Right ventricle myocardium inferior (tissue), 1 donor: ENCODE results near the gene LHFPL3. TPM values are rescaled to one million over a fixed set of nuclear protein-coding genes. Genes with fewer than 3 reads are reported as not detected.
"Not testable (repeated sequence)": the region's sequence is repeated elsewhere in the genome, so short reads cannot be mapped to it uniquely, and the experiment has no call there.

Experiments used
- ATAC-seq: fragments of 200-7000 bp; cut with Tn5 transposase; one replicate; pipeline ENCODE4 v1.9.1; 2020; ENCODE audit warnings: mild to moderate bottlenecking, moderate library complexity
- DNase-seq: peaks from one replicate; pipeline ENCODE4 v3.0.0; 2021; ENCODE audit errors: missing footprints
- intact Hi-C: fragments of 100-400 bp; cut with DNase I; formaldehyde crosslinking; loops from one replicate; pipeline ENCODE4 v1.11.0; 2022
- total RNA-seq: library from RNA; stranded (reverse); fragmentation: NEBNext Ultra II Directional; extraction: Animal tissue kit (Norgen Biotek cat#: 25700); gene quantifications from one replicate; pipeline ENCODE4 v1.2.1, GENCODE V29; 2021
- donor health status: DM: no; HTN: yes; CAD: no; lungs with severe emphysema.

LHFPL3 gene
- total RNA-seq, 1 donor from 2014 or later: not detected

DNA sequence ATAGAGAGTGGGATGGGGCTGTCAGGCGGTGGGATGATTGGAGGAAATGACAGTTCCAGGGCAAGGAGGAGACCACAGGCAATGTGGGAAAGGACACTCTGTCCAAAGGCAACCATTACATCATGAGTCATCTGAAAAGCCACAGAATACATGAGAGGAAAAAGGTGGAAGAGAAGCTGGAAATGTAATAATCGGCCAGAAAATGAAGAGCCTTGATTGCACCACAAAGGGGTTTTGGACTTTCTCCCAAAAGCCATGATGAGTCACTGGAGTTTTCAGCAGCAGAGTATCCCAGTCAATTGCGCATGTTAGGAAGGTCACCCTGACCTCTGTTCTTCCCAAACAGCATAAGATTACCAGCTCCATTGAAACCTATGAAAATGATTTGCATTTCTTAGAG lies 222.0 kb downstream of the LHFPL3 start:
- ATAC-seq (no peak), DNase-seq (no peak)
- intact Hi-C loops: no loop called here

DNA sequence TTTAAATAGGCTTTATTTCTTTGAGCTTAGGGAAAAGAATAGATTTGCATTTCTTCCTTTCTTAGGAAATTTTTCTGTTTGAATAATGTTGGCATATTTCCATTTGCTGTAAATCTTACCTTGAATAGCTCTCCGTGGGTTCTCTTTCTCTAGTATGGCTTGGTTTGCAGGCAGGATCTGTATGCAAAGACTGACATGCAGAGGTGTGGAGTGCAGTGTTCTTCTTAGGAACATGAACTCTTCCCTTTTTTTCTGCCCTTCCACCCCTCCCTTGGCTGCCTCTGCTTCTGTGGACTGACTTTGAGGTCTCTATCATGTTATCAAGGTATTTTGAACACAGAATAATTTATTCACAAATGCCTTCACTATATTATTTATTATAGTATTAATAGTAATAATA lies 222.8 kb downstream of the LHFPL3 start:
- DNase-seq: no peak
- intact Hi-C loops: no loop called here
- no peak for ATAC-seq

DNA sequence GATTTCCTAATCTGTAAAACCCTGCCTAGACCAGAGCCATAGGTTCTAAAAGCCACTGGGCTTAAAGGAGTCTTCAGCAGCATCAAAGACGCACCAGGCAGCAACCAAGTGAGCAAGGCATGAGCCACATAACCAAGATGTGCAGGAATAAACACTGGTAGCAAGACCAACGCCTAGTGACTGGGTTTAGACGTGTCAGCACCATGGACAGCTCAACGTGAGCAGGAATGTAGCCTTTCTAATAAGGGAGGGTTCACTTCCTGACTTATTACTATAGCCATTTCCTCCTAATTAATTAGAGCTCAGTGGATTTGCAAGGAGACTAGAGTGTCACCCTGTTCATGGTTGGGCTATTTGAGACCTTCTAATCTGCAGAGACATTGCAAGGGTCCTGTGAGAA lies 223.7 kb downstream of the LHFPL3 start:
- no peak for ATAC-seq
- intact Hi-C loops: no loop called here
- no peak for DNase-seq

DNA sequence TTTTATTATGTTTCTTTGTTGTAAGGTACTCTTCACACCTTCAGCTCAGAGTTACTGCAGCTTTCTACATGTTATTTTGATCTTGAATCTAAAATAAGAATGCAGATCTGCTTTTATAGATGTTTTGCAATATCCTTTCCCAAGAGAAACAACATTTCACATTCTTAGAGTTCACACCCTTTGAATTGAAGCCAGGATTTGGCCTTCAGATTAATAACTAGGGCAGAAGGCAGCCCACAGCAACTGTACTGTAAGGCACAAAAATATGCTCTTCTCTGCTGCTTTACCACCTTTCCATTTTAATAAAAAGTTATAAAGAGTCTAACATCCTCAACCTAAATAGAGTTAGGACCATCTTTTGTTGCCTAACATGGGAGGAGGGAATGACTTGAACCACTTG lies 224.7 kb downstream of the LHFPL3 start:
- intact Hi-C loops: no loop called here
- ATAC-seq: no peak
- DNase-seq: no peak

DNA sequence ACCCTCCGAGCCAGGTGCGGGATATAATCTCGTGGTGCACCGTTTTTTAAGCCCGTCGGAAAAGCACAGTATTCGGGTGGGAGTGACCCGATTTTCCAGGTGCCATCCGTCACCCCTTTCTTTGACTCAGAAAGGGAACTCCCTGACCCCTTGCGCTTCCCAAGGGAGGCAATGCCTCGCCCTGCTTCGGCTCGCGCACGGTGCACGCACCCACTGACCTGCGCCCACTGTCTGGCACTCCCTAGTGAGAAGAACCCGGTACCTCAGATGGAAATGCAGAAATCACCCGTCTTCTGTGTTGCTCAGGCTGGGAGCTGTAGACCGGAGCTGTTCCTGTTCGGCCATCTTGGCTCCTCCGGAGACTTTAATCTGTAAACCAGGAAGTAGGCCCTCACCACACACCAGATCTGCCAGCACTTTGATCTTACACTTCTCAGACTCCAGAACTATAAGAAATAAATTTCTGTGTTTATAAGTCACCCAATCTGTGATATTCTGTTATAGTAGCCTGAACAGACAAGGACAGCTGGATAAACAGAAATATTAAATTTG lies 235.0 kb downstream of the LHFPL3 start:
- intact Hi-C loops, DNase-seq, ATAC-seq: not testable (repeated sequence)

DNA sequence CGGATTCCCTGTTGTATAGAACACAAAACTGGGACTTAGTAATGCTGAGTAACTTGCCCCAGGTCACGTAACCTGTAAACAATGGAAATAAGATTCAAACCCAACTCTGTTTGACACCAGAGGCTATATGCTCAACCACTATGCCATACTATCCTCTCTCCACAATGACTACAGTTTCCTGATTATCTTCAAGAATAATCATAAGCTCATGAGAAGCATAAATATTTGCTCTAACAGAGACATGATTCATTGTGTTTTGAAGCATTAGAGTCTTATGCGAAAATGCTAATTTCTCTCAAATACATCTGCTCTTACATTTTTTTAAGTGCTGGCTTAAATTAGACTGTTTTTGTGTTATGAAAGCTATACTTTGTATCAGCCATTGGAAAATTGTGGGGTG lies 241.3 kb downstream of the LHFPL3 start:
- intact Hi-C loops: no loop called here
- no peak for DNase-seq
- no peak for ATAC-seq

DNA sequence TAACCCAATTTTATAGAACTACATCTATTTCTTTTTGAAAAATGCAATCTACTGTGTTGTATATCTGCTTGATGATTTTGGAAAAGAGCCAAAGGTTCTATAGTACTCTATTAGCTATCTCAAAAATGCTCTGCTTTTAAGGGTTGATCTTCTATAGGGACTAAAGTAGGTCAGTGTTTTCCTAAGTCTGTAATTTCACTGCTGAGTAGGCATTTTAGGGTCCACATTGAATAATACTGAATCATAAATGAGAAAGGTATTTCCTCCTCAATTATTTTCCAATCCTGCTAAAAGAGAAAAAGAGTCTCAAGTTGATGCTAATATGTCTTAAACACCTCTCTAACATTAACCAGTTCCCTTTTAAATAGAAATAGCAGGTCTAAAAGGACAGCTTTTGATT lies 244.2 kb downstream of the LHFPL3 start:
- intact Hi-C loops: no loop called here
- DNase-seq: no peak
- no peak for ATAC-seq

DNA sequence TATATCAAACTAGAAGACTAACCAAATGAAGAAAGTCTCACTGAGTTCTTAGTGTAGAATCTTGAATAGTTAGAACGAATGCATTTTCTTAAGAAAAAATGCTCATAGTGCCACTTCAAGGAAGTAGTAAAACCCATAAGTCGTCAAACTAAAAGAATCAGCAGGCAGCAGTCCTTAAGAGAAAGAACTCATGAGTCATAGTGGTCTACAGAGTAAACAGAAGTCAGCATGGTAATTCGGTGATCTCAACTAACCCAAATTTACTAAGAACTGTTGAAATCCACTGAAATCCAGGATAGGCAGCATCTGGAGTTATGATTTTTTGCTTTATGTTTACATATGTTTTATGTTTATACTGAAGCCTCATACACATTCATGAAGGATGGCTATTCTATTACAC lies 256.2 kb downstream of the LHFPL3 start:
- DNase-seq (no peak), ATAC-seq (no peak)
- intact Hi-C loops: no loop called here

DNA sequence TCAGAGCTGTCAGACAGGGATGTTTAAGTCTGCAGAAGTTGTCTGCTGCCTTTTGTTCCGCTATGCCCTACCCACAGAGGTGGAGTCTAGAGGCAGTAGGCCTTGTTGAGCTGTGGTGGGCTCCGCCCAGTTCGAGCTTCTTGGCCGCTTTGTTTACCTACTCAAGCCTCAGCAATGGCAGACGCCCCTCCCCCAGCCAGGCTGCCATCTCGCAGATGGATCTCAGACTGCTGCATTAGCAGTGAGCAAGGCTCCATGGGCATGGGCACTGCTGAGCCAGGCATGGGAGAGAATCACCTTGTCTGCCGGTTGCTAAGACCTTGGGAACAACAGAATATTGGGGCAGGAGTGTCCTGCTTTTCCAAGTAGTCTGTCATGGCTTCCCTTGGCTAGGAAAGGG lies 267.2 kb downstream of the LHFPL3 start:
- ATAC-seq, DNase-seq, intact Hi-C loops: not testable (repeated sequence)

DNA sequence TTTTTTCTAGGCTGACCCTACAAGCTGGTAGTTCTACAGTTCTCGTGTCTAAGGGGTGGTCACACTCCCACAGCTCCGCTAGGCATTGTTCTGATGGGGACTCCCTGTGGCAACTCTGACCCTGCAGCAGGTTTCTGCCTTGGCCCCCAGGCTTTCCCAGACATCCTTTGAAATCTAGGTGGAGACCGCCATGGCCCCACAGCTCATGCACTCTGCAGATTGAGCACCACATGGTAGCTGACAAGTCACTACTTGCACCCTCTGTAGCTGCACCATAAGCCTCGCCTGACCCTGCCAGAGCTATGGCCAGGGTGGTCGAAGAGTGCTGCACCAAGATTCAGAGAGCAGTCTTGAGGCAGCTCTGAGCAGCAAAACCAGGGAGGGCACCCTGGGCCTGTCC lies 275.6 kb downstream of the LHFPL3 start:
- DNase-seq: no peak
- intact Hi-C loops: no loop called here
- ATAC-seq: no peak

DNA sequence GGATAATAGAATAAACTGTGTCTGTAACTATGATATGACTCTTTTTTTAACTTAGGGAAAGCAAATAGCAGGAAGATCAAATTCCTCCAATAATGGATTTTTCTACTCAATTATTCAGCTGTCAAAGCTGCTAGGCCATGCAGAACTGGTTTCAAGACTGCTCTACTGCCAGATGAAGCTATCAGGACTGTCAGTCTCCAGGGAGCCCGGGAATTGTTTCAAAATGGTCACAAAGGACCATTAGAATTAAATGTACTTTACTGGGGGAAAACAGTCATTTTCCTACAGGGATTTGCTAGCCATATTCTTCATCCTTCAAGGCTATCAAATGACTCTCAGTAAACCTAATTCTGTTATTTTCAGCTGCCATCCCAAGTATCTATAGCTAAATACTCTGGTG lies 276.3 kb downstream of the LHFPL3 start:
- no peak for DNase-seq
- ATAC-seq: no peak
- intact Hi-C loops: no loop called here

DNA sequence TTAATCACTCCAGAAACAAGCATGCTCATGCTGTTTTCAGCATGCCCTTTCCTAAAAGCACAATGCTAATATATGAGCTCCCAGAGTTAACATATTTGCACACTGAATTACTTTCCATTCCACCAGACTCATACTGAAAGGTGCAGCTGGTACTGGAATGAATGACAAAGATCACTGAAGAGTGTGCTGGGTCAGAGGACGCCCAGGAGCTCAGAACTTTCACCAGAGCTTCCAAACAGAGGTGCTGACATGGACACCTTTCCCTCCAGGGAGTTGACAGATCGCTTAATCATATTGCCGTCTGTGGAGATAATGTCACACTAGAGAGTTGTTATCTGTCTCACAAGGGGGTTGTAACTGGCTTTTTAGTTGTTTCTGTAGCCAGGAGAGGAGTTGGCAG lies 292.9 kb downstream of the LHFPL3 start:
- ATAC-seq (no peak), DNase-seq (no peak)
- intact Hi-C loops: no loop called here

DNA sequence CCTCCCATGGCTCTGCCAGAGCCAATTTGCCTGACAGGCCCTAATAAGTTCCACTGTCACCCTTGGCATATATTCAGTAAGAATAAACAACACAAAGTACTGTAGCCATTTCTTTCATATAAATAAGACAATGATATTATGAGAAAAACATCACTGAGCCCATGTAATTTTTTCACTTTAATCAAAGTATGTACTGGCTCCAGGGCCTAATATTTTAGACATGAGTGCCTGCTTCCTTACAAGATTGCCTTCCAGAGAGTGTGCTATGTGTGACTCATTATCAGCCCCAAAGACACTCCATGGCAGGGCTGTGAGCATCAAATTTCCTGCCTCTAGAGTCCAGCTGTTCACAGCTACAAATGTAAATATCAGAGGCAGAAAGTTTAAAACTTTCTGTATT lies 297.6 kb downstream of the LHFPL3 start:
- DNase-seq (no peak), ATAC-seq (no peak)
- intact Hi-C loops: no loop called here

DNA sequence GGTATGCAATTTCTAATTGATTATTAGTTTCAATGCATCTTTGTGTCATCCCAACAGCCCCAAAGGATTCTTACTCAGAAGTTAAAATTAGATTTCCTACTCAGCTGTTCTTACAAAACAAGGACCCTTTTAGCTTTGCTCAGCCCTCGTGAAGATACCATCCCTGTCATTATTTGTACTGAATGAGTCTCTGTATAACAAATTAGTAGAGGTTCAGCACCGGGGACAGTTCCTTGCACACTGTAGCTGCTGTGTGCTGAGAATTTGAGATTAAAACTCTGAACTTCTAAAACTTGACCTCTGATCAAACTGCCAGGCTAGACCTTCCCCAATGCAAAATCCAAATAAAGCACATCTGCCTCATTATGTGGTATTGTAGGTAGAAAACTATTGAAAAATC lies 299.1 kb downstream of the LHFPL3 start:
- no peak for ATAC-seq
- intact Hi-C loops: no loop called here
- no peak for DNase-seq

DNA sequence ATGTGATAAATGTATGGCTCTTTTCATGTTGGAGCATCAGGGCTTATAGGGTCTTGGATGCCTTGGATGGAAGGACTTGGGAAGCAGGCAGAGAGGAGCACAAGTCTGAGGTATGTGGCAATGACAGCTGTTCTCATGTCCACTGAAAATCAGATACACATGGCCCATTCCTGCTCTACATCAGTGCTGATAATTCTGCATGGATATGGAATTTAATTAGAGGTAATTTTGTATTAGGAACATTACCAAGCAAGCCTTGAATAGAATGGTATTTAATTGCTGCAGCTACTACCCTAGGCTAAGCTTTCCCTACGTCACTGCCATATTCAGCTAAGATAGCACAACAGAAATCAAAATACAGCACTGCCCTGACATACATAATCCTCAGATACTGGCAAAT lies 299.6 kb downstream of the LHFPL3 start:
- no peak for DNase-seq
- intact Hi-C loops: no loop called here
- ATAC-seq: no peak

DNA sequence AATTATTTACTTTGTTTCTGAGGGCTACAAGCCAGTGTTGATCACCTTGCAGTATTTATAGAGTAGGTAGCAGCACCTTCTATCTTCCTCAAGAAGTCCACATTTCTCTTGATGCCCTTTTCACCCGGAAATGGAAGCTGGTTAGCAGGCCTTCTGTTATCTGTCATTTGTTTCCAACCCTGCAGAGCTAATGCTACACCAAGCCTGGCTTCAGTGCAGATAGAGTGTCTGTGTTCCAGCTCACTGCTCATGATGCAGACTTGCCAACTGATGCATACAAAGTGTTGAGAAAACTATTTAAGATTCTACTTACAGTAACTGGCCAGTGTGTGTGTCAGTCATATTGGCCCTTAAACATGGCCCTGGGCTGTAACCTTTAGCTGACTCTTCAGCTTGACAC lies 301.0 kb downstream of the LHFPL3 start:
- intact Hi-C loops: no loop called here
- no peak for ATAC-seq
- DNase-seq: no peak

DNA sequence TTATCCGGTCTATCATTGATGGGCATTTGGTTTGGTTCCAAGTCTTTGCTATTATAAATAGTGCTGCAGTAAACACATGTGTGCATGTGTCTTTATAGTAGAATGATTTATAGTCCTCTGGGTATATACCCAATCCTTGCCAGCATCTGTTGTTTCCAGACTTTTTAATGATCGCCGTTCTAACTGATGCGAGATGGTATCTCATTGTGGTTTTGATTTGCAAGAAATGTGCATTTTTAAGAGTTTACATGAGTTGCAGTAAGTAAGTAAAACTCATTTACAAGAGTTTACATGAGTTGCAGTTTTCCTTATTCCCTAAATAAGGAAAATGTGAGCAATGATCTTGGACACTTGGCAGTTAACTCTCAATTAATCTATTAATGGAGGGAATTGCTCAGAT lies 312.1 kb downstream of the LHFPL3 start:
- no peak for DNase-seq
- intact Hi-C loops: no loop called here
- no peak for ATAC-seq

DNA sequence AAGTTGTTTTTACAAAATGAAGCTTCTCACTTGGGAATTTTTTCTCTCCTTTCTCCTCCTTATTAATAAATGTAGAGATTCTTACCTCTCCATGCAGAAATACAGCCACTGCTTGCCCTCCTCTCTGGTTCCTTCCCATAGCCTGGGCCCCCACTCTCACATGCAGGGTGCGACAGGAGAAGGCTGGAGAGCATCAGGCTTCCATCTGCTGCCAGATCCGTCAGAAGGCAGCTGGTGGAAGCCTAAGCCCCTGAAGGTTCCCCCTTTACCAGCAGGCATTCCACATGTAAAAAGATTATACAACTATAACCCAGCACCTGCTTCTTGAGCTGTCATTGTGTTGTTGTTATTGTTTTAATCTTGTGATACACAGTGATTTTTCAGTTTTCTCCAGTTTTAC lies 314.2 kb downstream of the LHFPL3 start:
- intact Hi-C loops: no loop called here
- DNase-seq: no peak
- ATAC-seq: no peak

DNA sequence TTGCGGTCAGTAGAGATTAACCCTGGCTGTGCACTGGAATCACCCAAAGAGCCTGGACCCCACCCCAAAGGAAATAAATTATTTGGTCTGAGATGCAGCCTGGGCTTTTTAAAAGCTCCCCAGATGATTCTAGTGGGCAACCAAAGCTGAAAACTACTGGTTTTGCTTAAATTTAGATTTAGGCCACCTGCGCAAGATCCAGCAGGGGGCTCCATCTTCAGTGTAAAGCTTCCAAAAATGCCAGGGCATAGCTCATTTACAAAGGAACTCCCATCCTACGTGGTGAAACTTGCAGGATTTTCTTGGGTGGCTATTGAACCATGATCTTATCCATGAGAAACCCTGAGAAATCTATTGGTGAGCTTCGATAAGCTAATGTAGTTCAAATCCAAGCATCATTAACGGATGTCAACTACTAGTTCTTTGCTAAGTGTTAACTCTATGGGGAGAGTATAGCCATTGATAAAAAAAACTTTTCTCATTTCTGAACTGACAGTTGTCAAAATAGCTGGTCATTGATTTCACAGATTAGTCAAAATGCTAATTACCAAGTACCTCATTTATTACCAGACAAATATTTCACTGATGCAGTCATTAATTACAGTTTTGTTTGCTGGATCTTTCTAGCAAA lies 315.3 kb downstream of the LHFPL3 start:
- intact Hi-C loops: no loop called here
- ATAC-seq: no peak
- no peak for DNase-seq

DNA sequence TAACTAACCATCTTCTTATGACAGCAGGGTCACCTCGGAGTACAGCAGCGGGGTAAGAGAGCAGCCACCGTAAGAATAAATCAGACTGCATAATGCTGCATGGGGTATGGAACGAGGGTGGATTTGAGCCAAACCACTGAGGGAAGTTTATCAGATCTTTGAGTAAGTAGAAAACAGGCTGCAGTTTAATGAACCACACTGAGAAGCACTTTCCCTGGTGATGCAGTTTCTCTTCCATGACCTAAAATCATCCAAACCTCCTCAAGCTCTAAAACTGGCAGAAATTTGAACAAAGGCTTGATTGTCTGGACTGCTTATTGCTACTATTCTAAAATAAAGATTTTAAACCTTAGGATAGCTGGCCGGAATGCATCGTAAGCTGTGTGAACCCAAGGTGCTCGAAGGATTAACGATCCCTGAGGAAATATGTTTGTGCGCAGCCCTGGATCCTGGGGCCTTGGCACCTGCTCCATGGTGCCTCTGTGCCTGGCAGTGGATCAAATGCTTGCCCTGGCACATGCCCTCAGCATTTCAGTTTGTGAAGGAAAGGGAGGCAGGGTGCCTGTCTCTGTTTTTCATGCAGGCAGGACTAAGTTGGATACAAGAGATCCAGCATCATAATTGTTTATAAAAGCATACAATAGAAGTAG lies 322.7 kb downstream of the LHFPL3 start:
- DNase-seq (peak; percentile 39), ATAC-seq (no peak)
- intact Hi-C loops: no loop called here

DNA sequence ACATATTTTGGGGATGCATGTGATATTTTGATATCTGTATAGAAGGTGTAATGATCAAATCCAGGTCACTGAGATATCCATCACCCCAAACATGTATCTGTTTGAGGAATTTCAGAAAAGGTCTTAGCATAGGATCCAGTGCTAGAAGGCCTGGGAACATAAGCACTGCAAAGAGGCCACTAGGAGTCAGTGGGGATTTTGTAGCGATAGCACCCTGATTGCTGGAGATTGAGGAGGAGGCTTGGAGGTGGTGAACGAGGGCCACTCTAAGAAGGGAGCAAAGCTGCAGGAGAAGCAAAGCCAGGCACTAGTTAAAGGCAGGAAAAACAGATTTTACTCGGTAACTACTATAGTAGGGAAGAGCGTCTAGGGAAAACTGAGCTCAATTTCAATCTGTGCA lies 324.0 kb downstream of the LHFPL3 start:
- DNase-seq (no peak), ATAC-seq (no peak)
- intact Hi-C loops: no loop called here
